Activated B cell treated with CpG ODN at 0.5 μM for 24 hours (primary cell): ENCODE results near the gene UNC13B. TPM values are rescaled to one million over a fixed set of nuclear protein-coding genes. Genes with fewer than 3 reads are reported as not detected.

Experiments used
- ATAC-seq: fragments of 200-7000 bp; cut with Tn5 transposase; one replicate; pipeline ENCODE4 v1.10.0; 2021; ENCODE audit warnings: low read depth, mild to moderate bottlenecking, moderate library complexity
- CTCF ChIA-PET: fragments of 350-600 bp; sonication (Branson Sonifier 250); formaldehyde crosslinking; loops from one replicate; lab custom pipeline; 2021; ENCODE audit warnings: antibody characterized with exemption; lab: Charles Lee
- POLR2A ChIA-PET: fragments of 350-600 bp; sonication (Branson Sonifier 250); formaldehyde crosslinking; loops from one replicate; lab custom pipeline; 2021; ENCODE audit warnings: antibody characterized with exemption; lab: Charles Lee
- DNase-seq: peaks from one replicate; pipeline ENCODE4 v3.0.0; 2022
- H3K27ac Mint-ChIP-seq: one replicate; pipeline ENCODE4 v1.8.0; 2020; ENCODE audit warnings: mixed read lengths
- H3K27me3 Mint-ChIP-seq: one replicate; pipeline ENCODE4 v1.8.0; 2021; ENCODE audit warnings: mixed read lengths
- H3K36me3 Mint-ChIP-seq: one replicate; pipeline ENCODE4 v1.8.0; 2021; ENCODE audit warnings: low read depth, mixed read lengths
- H3K4me1 Mint-ChIP-seq: one replicate; pipeline ENCODE4 v1.8.0; 2021; ENCODE audit warnings: mixed read lengths
- H3K4me3 Mint-ChIP-seq: one replicate; pipeline ENCODE4 v1.8.0; 2020; ENCODE audit warnings: mild to moderate bottlenecking, mixed read lengths
- H3K9me3 Mint-ChIP-seq: one replicate; pipeline ENCODE4 v1.8.0; 2020; ENCODE audit warnings: mixed read lengths
- intact Hi-C: fragments of 100-400 bp; cut with micrococcal nuclease; formaldehyde crosslinking; loops from one replicate; pipeline ENCODE4 v1.15.1; 2024
- total RNA-seq: library from RNA; stranded (reverse); gene quantifications from 2 replicates; pipeline ENCODE4 v1.2.3, GENCODE V29; 2022
- TF ChIP-seq, protein P1 (sequence below): fragments of 200-600 bp; IDR thresholded peaks from one replicate; pipeline ENCODE4 v1.8.0; 2022; ENCODE audit warnings: antibody characterized with exemption, mild to moderate bottlenecking

UNC13B gene
- total RNA-seq, 1 donor from 2014 or later = 0.53 TPM

DNA sequence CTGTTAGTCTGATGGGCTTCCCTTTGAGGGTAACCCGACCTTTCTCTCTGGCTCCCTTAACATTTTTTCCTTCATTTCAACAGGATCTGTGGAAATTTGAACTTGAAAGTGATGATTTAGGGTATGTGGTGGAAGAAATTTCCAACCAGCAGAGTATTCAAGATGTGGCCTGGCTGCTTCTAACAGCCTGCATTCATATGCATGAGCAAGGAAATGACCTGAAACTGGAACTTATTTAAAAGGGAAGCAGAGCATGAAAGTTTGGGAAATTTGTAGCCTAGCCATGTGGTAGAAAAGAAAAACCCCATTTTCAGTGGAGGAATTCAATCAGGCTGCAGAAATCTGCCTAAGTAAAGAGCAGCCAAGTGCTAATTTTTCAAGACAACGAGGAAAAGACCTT is 41.7 kb downstream of the UNC13B start:
- CTCF ChIA-PET = no interaction called here
- intact Hi-C loops = no loop called here
- Mint-ChIP-seq H3K27ac (no peak overlapping the region), H3K4me1 (no peaks in the 10 kb centered on the region), H3K27me3 (peaks cover 5% of the 10 kb centered on the region), H3K9me3 (peaks cover 16% of the 10 kb centered on the region), H3K36me3 (peaks cover 2% of the 10 kb centered on the region), H3K4me3 (no peak overlapping the region)
- no peak for ATAC-seq
- no peak for DNase-seq
- TF ChIP-seq, protein P1, sequence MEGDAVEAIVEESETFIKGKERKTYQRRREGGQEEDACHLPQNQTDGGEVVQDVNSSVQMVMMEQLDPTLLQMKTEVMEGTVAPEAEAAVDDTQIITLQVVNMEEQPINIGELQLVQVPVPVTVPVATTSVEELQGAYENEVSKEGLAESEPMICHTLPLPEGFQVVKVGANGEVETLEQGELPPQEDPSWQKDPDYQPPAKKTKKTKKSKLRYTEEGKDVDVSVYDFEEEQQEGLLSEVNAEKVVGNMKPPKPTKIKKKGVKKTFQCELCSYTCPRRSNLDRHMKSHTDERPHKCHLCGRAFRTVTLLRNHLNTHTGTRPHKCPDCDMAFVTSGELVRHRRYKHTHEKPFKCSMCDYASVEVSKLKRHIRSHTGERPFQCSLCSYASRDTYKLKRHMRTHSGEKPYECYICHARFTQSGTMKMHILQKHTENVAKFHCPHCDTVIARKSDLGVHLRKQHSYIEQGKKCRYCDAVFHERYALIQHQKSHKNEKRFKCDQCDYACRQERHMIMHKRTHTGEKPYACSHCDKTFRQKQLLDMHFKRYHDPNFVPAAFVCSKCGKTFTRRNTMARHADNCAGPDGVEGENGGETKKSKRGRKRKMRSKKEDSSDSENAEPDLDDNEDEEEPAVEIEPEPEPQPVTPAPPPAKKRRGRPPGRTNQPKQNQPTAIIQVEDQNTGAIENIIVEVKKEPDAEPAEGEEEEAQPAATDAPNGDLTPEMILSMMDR = no peak
- POLR2A ChIA-PET = no interaction called here

DNA sequence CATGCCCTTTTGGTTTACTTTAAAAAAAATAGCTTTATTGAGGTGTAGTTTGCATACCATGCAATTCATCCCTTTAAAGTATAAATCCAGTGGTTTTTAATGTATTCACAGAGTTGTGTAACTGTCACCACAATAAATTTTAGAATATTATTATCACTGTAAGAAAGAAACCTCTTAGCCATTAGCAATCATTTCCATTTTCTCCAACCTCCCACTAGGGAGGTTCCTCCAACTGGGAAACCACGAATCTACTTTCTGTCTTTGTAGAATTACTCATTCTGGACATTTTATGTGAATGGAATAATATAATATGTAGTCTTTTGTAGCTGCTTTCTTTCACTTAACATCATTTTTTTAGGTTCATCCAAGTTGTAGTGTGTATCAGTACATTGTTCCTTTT is 43.5 kb downstream of the UNC13B start:
- no peaks in the 10 kb centered on the region for H3K4me1 Mint-ChIP-seq
- ChIA-PET POLR2A (no interaction called here), CTCF (no interaction called here)
- peaks cover 2% of the 10 kb centered on the region for H3K36me3 Mint-ChIP-seq
- no peak overlapping the region for H3K4me3 Mint-ChIP-seq
- intact Hi-C loops = no loop called here
- no peak for DNase-seq
- no peak overlapping the region for H3K27ac Mint-ChIP-seq
- no peak for ATAC-seq
- peaks cover 14% of the 10 kb centered on the region for H3K9me3 Mint-ChIP-seq
- H3K27me3 Mint-ChIP-seq = peaks cover 5% of the 10 kb centered on the region
- TF ChIP-seq, protein P1 = no peak

DNA sequence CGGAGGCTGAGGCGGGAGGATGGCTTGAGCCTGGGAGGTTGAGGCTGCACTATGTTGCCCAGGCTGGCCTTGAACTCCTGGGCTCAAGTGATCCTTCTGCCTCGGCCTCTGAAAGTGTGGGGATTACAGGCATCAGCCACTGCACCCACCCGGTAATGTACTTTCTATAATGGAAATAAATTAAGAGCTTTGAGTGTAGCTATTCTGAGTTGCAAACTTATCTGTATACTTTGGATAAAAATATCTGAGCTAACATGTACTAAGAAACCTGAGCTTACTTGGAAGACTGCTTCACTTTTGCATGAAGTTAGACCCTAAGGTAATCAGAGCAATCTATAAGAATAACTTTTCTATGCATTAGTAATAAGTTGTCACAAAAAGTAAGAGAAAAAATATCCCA is 50.0 kb downstream of the UNC13B start:
- Mint-ChIP-seq H3K9me3 (peaks cover 2% of the 10 kb centered on the region), H3K27ac (no peak overlapping the region), H3K4me1 (no peaks in the 10 kb centered on the region), H3K36me3 (no peaks in the 10 kb centered on the region), H3K27me3 (peaks cover 5% of the 10 kb centered on the region), H3K4me3 (no peak overlapping the region)
- DNase-seq (no peak), ATAC-seq (no peak)
- TF ChIP-seq, protein P1 = no peak
- intact Hi-C loops = no loop called here
- ChIA-PET POLR2A (no interaction called here), CTCF (interaction anchor here (0.9 kb wide), 1 partner anchor 18 kb away, joined by 3 read pairs; no protein-coding TSS in a partner anchor)

DNA sequence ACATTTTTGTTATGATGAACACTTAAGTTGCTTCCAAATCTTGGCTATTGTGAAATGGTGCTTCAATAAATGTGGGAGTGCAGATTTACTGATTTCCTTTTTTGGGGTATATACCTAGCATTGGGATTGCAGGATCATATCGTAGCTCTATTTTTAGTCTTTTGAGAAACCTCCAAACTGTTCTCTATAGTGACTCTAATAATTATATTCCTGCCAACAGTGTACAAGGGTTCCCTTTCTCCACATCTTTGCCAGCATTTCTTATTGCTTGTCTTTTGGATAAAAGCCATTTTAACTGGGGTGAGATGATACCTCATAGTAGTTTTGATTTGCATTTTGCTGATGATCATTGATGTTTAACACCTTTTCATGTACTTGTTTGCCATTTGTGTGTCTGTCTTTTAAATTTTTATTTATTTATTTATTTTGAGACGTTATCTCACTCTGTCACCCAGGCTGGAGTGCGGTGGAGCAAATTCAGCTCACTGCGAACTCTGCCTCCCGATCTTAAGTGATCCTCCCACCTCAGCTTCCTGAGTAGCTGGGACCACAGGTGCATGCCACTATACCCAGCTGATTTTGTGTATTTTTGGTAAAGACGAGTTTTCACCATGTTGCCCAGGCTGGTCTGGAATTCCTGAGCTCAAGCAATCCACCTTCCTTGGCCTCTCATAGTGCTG is 59.0 kb downstream of the UNC13B start:
- Mint-ChIP-seq H3K4me1 (no peaks in the 10 kb centered on the region), H3K36me3 (no peaks in the 10 kb centered on the region), H3K9me3 (peaks cover 4% of the 10 kb centered on the region), H3K27ac (no peak overlapping the region), H3K27me3 (peaks cover 3% of the 10 kb centered on the region), H3K4me3 (no peak overlapping the region)
- ChIA-PET CTCF (no interaction called here), POLR2A (no interaction called here)
- intact Hi-C loops = no loop called here
- DNase-seq = no peak
- no peak for ATAC-seq
- TF ChIP-seq, protein P1 = no peak

DNA sequence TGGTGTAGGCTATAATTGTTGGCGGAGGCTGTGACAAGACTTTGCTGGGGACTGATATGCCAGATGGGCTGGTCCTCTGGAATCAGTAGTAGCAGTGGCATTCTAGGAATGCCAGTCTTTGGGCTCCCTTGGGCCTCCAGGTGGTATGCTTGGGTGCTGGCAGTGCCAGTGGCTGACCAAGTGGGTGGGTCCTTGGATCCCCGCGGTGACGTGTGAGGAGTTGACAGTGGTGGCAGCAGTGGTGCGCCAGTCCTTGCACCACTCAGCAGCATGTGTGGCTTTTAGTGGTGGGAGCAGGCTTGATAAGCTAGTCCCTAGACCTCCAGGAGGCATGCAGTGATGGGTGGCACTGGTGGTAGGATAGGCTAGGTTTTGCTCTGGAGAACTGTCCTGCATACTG is 63.9 kb downstream of the UNC13B start:
- Mint-ChIP-seq H3K4me1 (no peaks in the 10 kb centered on the region), H3K27ac (no peak overlapping the region), H3K27me3 (peaks cover 2% of the 10 kb centered on the region), H3K4me3 (no peak overlapping the region), H3K9me3 (peaks cover 4% of the 10 kb centered on the region), H3K36me3 (no peaks in the 10 kb centered on the region)
- TF ChIP-seq, protein P1 = no peak
- no peak for ATAC-seq
- intact Hi-C loops = no loop called here
- no peak for DNase-seq
- CTCF ChIA-PET = no interaction called here
- POLR2A ChIA-PET = no interaction called here
